B cell (primary cell): ENCODE results near the gene GRM2. TPM values are rescaled to one million over a fixed set of nuclear protein-coding genes. Genes with fewer than 3 reads are reported as not detected.

Experiments
- ATAC-seq: fragments of 200-7000 bp; cut with Tn5 transposase; one replicate; pipeline ENCODE4 v1.10.0; 2021; ENCODE audit warnings: low read depth, mild to moderate bottlenecking, moderate number of reproducible peaks, moderate library complexity
- CTCF ChIA-PET: fragments of 350-600 bp; sonication (Branson Sonifier 250); formaldehyde crosslinking; loops from one replicate; lab custom pipeline; 2021; ENCODE audit warnings: antibody characterized with exemption, inconsistent platforms; lab: Charles Lee
- POLR2A ChIA-PET: fragments of 350-600 bp; sonication (Branson Sonifier 250); formaldehyde crosslinking; loops from one replicate; lab custom pipeline; 2021; ENCODE audit warnings: antibody characterized with exemption; lab: Charles Lee
- DNase-seq: peaks from one replicate; pipeline ENCODE4 v3.0.0; 2013
- H2AFZ ChIP-seq: 2 replicates; pipeline ENCODE4 v1.6.1; 2012; ENCODE audit warnings: mild to moderate bottlenecking, low read depth, low read length; ENCODE audit not compliant: insufficient read depth, poor library complexity, severe bottlenecking
- H3K27ac ChIP-seq, 2 donors: 1 replicate in 1 of 2; 2 replicates in 1 of 2; pipeline ENCODE4 v1.5.1; 2012 to 2013; ENCODE audit warnings: low read length in 2 of 2, mild to moderate bottlenecking in 2 of 2, moderate library complexity in 1 of 2
- H3K27me3 ChIP-seq, 4 experiments: fragments of 200-600 bp in 1 of 4; sonication (generic) in 1 of 4; replicated peaks in 1 of 4; 1 replicate in 2 of 4; 2 replicates in 2 of 4; pipeline versions ENCODE4 v1.6.1 to v1.7.0; 2013 to 2016; ENCODE audit warnings: low read length in 3 of 4, mild to moderate bottlenecking in 2 of 4, mixed read lengths in 1 of 4, moderate library complexity in 1 of 4; ENCODE audit not compliant: insufficient read depth in 4 of 4, control insufficient read depth in 3 of 4; ENCODE audit errors: control extremely low read depth in 1 of 4
- H3K36me3 ChIP-seq, 2 experiments: replicated peaks in 1 of 2; 1 replicate in 1 of 2; 2 replicates in 1 of 2; pipeline versions ENCODE4 v1.6.1 to v1.7.1; 2013; ENCODE audit warnings: low read length in 1 of 2; ENCODE audit not compliant: insufficient read depth in 2 of 2, control insufficient read depth in 1 of 2; ENCODE audit errors: control extremely low read depth in 1 of 2, extremely low read depth in 1 of 2
- H3K4me1 ChIP-seq, 2 donors: fragments of 200-600 bp in 1 of 2; sonication (generic) in 1 of 2; 1 replicate in 1 of 2; 2 replicates in 1 of 2; pipeline versions ENCODE4 v1.5.1 to v1.6.1; 2013 to 2017; ENCODE audit warnings: low read length in 2 of 2; ENCODE audit not compliant: control insufficient read depth in 2 of 2, insufficient read depth in 2 of 2
- H3K4me2 ChIP-seq: replicated peaks from 2 replicates; pipeline ENCODE3; 2012; ENCODE audit warnings: mild to moderate bottlenecking, low read depth, low read length; ENCODE audit not compliant: poor library complexity, severe bottlenecking
- H3K4me3 ChIP-seq, 5 experiments: fragments of 200-600 bp in 1 of 5; sonication (generic) in 1 of 5; 1 replicate in 3 of 5; 2 replicates in 2 of 5; pipeline versions ENCODE4 v1.5.1 to v1.7.0; 2011 to 2016; ENCODE audit warnings: low read length in 4 of 5, mild to moderate bottlenecking in 4 of 5, low read depth in 2 of 5, control low read depth in 1 of 5, moderate library complexity in 1 of 5; ENCODE audit not compliant: insufficient read depth in 1 of 5; ENCODE audit errors: control extremely low read depth in 1 of 5, extremely low read depth in 1 of 5
- H3K79me2 ChIP-seq: fragments of 200-600 bp; sonication (generic); one replicate; pipeline ENCODE4 v1.6.0; 2016; ENCODE audit warnings: low read length; ENCODE audit not compliant: control insufficient read depth, insufficient read depth
- H3K9ac ChIP-seq: fragments of 200-600 bp; sonication (generic); 2 replicates; pipeline ENCODE4 v1.6.1; 2017; ENCODE audit warnings: mild to moderate bottlenecking, low read length, moderate library complexity
- H3K9me3 ChIP-seq, 3 donors: one replicate each; pipeline versions ENCODE4 v1.6.1 to v1.7.1; 2013; ENCODE audit warnings: low read length in 2 of 3; ENCODE audit not compliant: control insufficient read depth in 2 of 3, insufficient read depth in 1 of 3; ENCODE audit errors: control extremely low read depth in 1 of 3
- H4K20me1 ChIP-seq: 2 replicates; pipeline ENCODE4 v1.6.0; 2012; ENCODE audit warnings: mild to moderate bottlenecking, low read length; ENCODE audit not compliant: insufficient read depth, control insufficient read depth, poor library complexity, severe bottlenecking
- H3K27ac Mint-ChIP-seq: one replicate; pipeline ENCODE4 v1.8.0; 2021; ENCODE audit warnings: mixed read lengths
- H3K27me3 Mint-ChIP-seq: one replicate; pipeline ENCODE4 v1.8.0; 2021; ENCODE audit warnings: mixed read lengths
- H3K4me1 Mint-ChIP-seq: one replicate; pipeline ENCODE4 v1.8.0; 2021; ENCODE audit warnings: mixed read lengths
- H3K4me3 Mint-ChIP-seq: one replicate; pipeline ENCODE4 v1.8.0; 2021; ENCODE audit warnings: mixed read lengths
- H3K9me3 Mint-ChIP-seq: one replicate; pipeline ENCODE4 v1.8.0; 2022; ENCODE audit warnings: mixed read lengths; ENCODE audit not compliant: insufficient read depth
- CTCF ChIP-seq: fragments of 200-600 bp; IDR thresholded peaks from one replicate; pipeline ENCODE4 v1.8.0; 2022; ENCODE audit warnings: antibody characterized with exemption, mild to moderate bottlenecking
- EZH2 ChIP-seq: IDR thresholded peaks from 2 replicates; pipeline ENCODE4 v1.6.1; 2012; ENCODE audit warnings: borderline replicate concordance, low read depth, mild to moderate bottlenecking, moderate library complexity, low read length; ENCODE audit not compliant: insufficient read depth, poor library complexity, severe bottlenecking
- WGBS: methylation state at CpG from one replicate; pipeline ENCODE4 v1.1.5; 2013; ENCODE audit warnings: missing lambda C conversion rate; ENCODE audit not compliant: insufficient coverage; 5-methylcytosine and 5-hydroxymethylcytosine counted together
- intact Hi-C: fragments of 100-400 bp; cut with micrococcal nuclease; formaldehyde crosslinking; loops from one replicate; pipeline ENCODE4 v1.10.0; 2022
- polyA plus RNA-seq: library from polyadenylated mRNA; depleted of rRNA; stranded (reverse); fragments of >200 nt; gene quantifications from 2 replicates; pipeline ENCODE4 v1.2.3, GENCODE V29; 2012
- total RNA-seq, 2 donors: library from RNA; stranded (reverse); fragments of 120-200 nt in 1 of 2; gene quantifications; 1 replicate in 1 of 2; 2 replicates in 1 of 2; pipeline versions ENCODE4 v1.2.3 to v1.2.4, GENCODE V29; 2013 to 2022

The GRM2 gene
- total and polyA plus RNA-seq, 2 donors (not counting 1 experiment from before 2014, with no cell fraction given): 0.86 to 2.8 TPM

GRCh38 chr3:51709675-51710074 lies 2.8 kb downstream of the GRM2 start:
- intact Hi-C loops: no loop called here
- no peak for DNase-seq
- no peaks in the 10 kb centered on the region for H3K27me3 Mint-ChIP-seq
- no peak overlapping the region for H3K9ac ChIP-seq
- no peaks in the 10 kb centered on the region for H3K9me3 Mint-ChIP-seq
- H3K4me2 ChIP-seq: no peak overlapping the region
- TF ChIP-seq EZH2 (no peak), CTCF (no peak)
- H3K36me3 ChIP-seq: peaks cover 0 to 8% of the 10 kb centered on the region in 2 experiments
- H3K27ac Mint-ChIP-seq: no peak overlapping the region
- no peak overlapping the region for H3K27ac ChIP-seq
- no peak for ATAC-seq
- no peaks in the 10 kb centered on the region for H3K27me3 ChIP-seq
- no peaks in the 10 kb centered on the region for H3K4me1 ChIP-seq
- 87% methylated on average over 3 of the region's 4 CpGs for WGBS
- H3K9me3 ChIP-seq: no peaks in the 10 kb centered on the region
- H4K20me1 ChIP-seq: peaks cover 11% of the 10 kb centered on the region
- ChIA-PET POLR2A (interaction anchor here (0.7 kb wide), 1 partner anchor 13 kb away, joined by 3 read pairs; no protein-coding TSS in a partner anchor), CTCF (no interaction called here)
- no peak overlapping the region for H3K4me3 Mint-ChIP-seq
- H3K79me2 ChIP-seq: no peaks in the 10 kb centered on the region
- H2AFZ ChIP-seq: no peak overlapping the region
- H3K4me1 Mint-ChIP-seq: peaks cover 4% of the 10 kb centered on the region
- no peak overlapping the region for H3K4me3 ChIP-seq

GRCh38 chr3:51710631-51711351 lies 3.9 kb downstream of the GRM2 start:
- no peak overlapping the region for H3K4me3 ChIP-seq
- no peak overlapping the region for H3K27ac ChIP-seq
- no peak overlapping the region for H3K9ac ChIP-seq
- H3K9me3 ChIP-seq: no peaks in the 10 kb centered on the region
- no peaks in the 10 kb centered on the region for H3K27me3 Mint-ChIP-seq
- TF ChIP-seq CTCF (no peak), EZH2 (no peak)
- no peaks in the 10 kb centered on the region for H3K9me3 Mint-ChIP-seq
- no peak overlapping the region for H3K4me2 ChIP-seq
- H3K4me1 Mint-ChIP-seq: peaks cover 4% of the 10 kb centered on the region
- DNase-seq: no peak
- H3K4me1 ChIP-seq: no peaks in the 10 kb centered on the region
- no peak overlapping the region for H2AFZ ChIP-seq
- H3K27me3 ChIP-seq: no peaks in the 10 kb centered on the region
- WGBS: 91% methylated on average over 9 of the region's 10 CpGs
- ChIA-PET CTCF (no interaction called here), POLR2A (no interaction called here)
- no peak overlapping the region for H3K4me3 Mint-ChIP-seq
- peaks cover 6% of the 10 kb centered on the region for H4K20me1 ChIP-seq
- no peaks in the 10 kb centered on the region for H3K79me2 ChIP-seq
- intact Hi-C loops: no loop called here
- no peak for ATAC-seq
- peaks cover 0 to under 1% of the 10 kb centered on the region in 2 experiments for H3K36me3 ChIP-seq
- no peak overlapping the region for H3K27ac Mint-ChIP-seq
